Fibroblast of lung (primary cell): ENCODE data around the gene LENG8. TPM values are rescaled to one million over a fixed set of nuclear protein-coding genes. Genes with fewer than 3 reads are reported as not detected.
A peak's percentile ranks its signal among the peaks of the same experiment; 100 is the strongest.
"Not testable (repeated sequence)": the region's sequence is repeated elsewhere in the genome, so short reads cannot be mapped to it uniquely, and the experiment has no call there.

Experiments
- DNase-seq, 2 donors: peaks; one replicate each; pipeline versions ENCODE4 v3.0.0 to v3.0.0-alpha.2; 2010; ENCODE audit warnings: low read depth in 2 of 2
- H2AFZ ChIP-seq: 2 replicates; pipeline ENCODE4 v1.5.1; 2012; ENCODE audit warnings: low read length, control low read depth, inconsistent platforms
- H3K27ac ChIP-seq: 2 replicates; pipeline ENCODE4 v1.5.1; 2011; ENCODE audit warnings: low read length, control low read depth; ENCODE audit not compliant: insufficient read depth
- H3K27me3 ChIP-seq: 2 replicates; pipeline ENCODE4 v1.5.1; 2011; ENCODE audit warnings: mild to moderate bottlenecking, low read length; ENCODE audit not compliant: control insufficient read depth, insufficient read depth
- H3K36me3 ChIP-seq: 2 replicates; pipeline ENCODE4 v1.5.1; 2011; ENCODE audit warnings: low read length; ENCODE audit not compliant: control insufficient read depth, insufficient read depth
- H3K4me1 ChIP-seq: 2 replicates; pipeline ENCODE4 v1.5.1; 2011; ENCODE audit warnings: low read length; ENCODE audit not compliant: control insufficient read depth, insufficient read depth; ENCODE audit errors: extremely low read depth
- H3K4me2 ChIP-seq: 2 replicates; pipeline ENCODE4 v1.5.1; 2011; ENCODE audit warnings: low read length, control low read depth; ENCODE audit not compliant: insufficient read depth; ENCODE audit errors: extremely low read depth
- H3K4me3 ChIP-seq, 4 experiments: fragments of 200-600 bp in 1 of 4; sonication (generic) in 1 of 4; replicated peaks in 1 of 4; 2 replicates each; pipeline ENCODE4 v1.5.1; 2011 to 2016; ENCODE audit warnings: low read length in 4 of 4, low read depth in 3 of 4, mild to moderate bottlenecking in 3 of 4, control low read depth in 2 of 4, inconsistent platforms in 1 of 4, mixed read lengths in 1 of 4; ENCODE audit not compliant: insufficient read depth in 1 of 4; ENCODE audit errors: control extremely low read depth in 1 of 4
- H3K79me2 ChIP-seq: 2 replicates; pipeline ENCODE4 v1.5.1; 2012; ENCODE audit warnings: mild to moderate bottlenecking, low read length, inconsistent platforms; ENCODE audit not compliant: control insufficient read depth, insufficient read depth
- H3K9ac ChIP-seq: 2 replicates; pipeline ENCODE4 v1.5.1; 2011; ENCODE audit warnings: mild to moderate bottlenecking, low read length, control low read depth; ENCODE audit not compliant: insufficient read depth
- H3K9me3 ChIP-seq: 2 replicates; pipeline ENCODE4 v1.5.1; 2012; ENCODE audit warnings: low read depth, low read length; ENCODE audit not compliant: control insufficient read depth, insufficient read depth
- H4K20me1 ChIP-seq: 2 replicates; pipeline ENCODE4 v1.5.1; 2011; ENCODE audit warnings: low read length; ENCODE audit not compliant: control insufficient read depth, insufficient read depth; ENCODE audit errors: extremely low read depth
- CTCF ChIP-seq, 2 donors: IDR thresholded peaks in 1 of 2; conservative IDR thresholded peaks in 1 of 2; 1 replicate in 1 of 2; 2 replicates in 1 of 2; pipeline ENCODE4 v1.5.1; 2011 to 2012; ENCODE audit warnings: low read length in 2 of 2, control low read depth in 1 of 2, inconsistent platforms in 1 of 2, low read depth in 1 of 2, mild to moderate bottlenecking in 1 of 2
- EZH2 ChIP-seq: IDR thresholded peaks from 2 replicates; pipeline ENCODE4 v1.5.1; 2012; ENCODE audit warnings: low read length, control low read depth, mild to moderate bottlenecking; ENCODE audit errors: missing control alignments
- polyA plus RNA-seq, 2 donors: library from polyadenylated mRNA; depleted of rRNA in 1 of 2; stranded (reverse) in 1 of 2; unstranded in 1 of 2; fragments of >200 nt; gene quantifications; 2 replicates each; pipeline ENCODE4 v1.2.1, GENCODE V29; 2011 to 2012; ENCODE audit warnings: missing spikeins in 1 of 2
- total RNA-seq: library from RNA; depleted of rRNA; stranded (reverse); fragments of >200 nt; gene quantifications from 2 replicates; pipeline ENCODE4 v1.2.1, GENCODE V29; 2014

The LENG8 gene
- total and polyA plus RNA-seq, 2 donors (not counting 1 experiment from before 2014, with no cell fraction given) = 12.7 to 32.4 TPM

GRCh38 chr19:54444737-54445136, 4.3 kb upstream of the LENG8 start:
- Histone ChIP-seq H3K27me3 (no peaks in the 10 kb centered on the region), H3K27ac (no peak overlapping the region), H3K9ac (no peak overlapping the region), H3K9me3 (no peaks in the 10 kb centered on the region), H4K20me1 (no peaks in the 10 kb centered on the region), H3K79me2 (peaks cover 25% of the 10 kb centered on the region), H3K4me2 (no peak overlapping the region), H2AFZ (no peak overlapping the region), H3K4me3 (no peak overlapping the region), H3K36me3 (peaks cover 3% of the 10 kb centered on the region), H3K4me1 (no peaks in the 10 kb centered on the region)
- DNase-seq = no peak
- no peak for TF ChIP-seq CTCF (conservative IDR thresholded peaks at IDR 0.05 in 1 of 2, IDR thresholded peaks at IDR 0.05 in 1 of 2; ENCODE audit: low read depth in 1 of 2, low read length in 2 of 2)
- no peak for TF ChIP-seq EZH2

- not testable (repeated sequence) for H3K9ac ChIP-seq, H3K27ac ChIP-seq, H3K27me3 ChIP-seq, H3K4me1 ChIP-seq, H3K36me3 ChIP-seq, DNase-seq, H4K20me1 ChIP-seq, H2AFZ ChIP-seq, H3K4me3 ChIP-seq, H3K9me3 ChIP-seq
- Histone ChIP-seq H3K4me2 (peak overlapping the region; percentile 5), H3K79me2 (peaks cover 41% of the 10 kb centered on the region)
Observed at GRCh38 chr19:54446349-54446748, 2.6 kb upstream of the LENG8 start.

- Histone ChIP-seq H3K9me3 (no peaks in the 10 kb centered on the region), H3K36me3 (peaks cover 16% of the 10 kb centered on the region), H3K79me2 (peaks cover 59% of the 10 kb centered on the region), H3K4me3 (peak overlapping the region; percentile 76 to 98 (median 90)), H3K4me1 (peaks cover 7% of the 10 kb centered on the region), H2AFZ (peak overlapping the region; percentile 3), H3K9ac (peak overlapping the region; percentile 92), H3K27ac (peak overlapping the region; percentile 98), H3K27me3 (no peaks in the 10 kb centered on the region), H3K4me2 (peak overlapping the region; percentile 46), H4K20me1 (no peaks in the 10 kb centered on the region)
- peak; percentile 60 to 61 for DNase-seq
- TF ChIP-seq CTCF (conservative IDR thresholded peaks at IDR 0.05 in 1 of 2, IDR thresholded peaks at IDR 0.05 in 1 of 2; ENCODE audit: low read depth in 1 of 2, low read length in 2 of 2) (no peak), EZH2 (no peak)
Observed at GRCh38 chr19:54448040-54448773, 792 bp upstream of the LENG8 start.
